ENCODE data around the gene APBB1IP.
A peak's percentile ranks its signal among the peaks of the same experiment; 100 is the strongest.
"Not testable (repeated sequence)": the region's sequence is repeated elsewhere in the genome, so short reads cannot be mapped to it uniquely, and the experiment has no call there.

APBB1IP gene

GRCh38 chr10:26437637-26438461 lies at the start of gene APBB1IP:
Gene APBB1IP (plus strand): TSS chr10:26438341. CDS start chr10:26492327, 53,986 bp downstream.
- DNase-seq (ENCODE audit: low spot score): peak; percentile 55

- no peak for DNase-seq (ENCODE audit: low spot score)
Observed at GRCh38 chr10:26389533-26389932, 48.6 kb upstream of the APBB1IP start.

GRCh38 chr10:26391701-26392695 lies 46.1 kb upstream of the APBB1IP start:
- peak; percentile 2 for DNase-seq (ENCODE audit: low spot score)

GRCh38 chr10:26398353-26398752 lies 39.8 kb upstream of the APBB1IP start:
- not testable (repeated sequence) for DNase-seq (ENCODE audit: low spot score)

- DNase-seq (ENCODE audit: low spot score): peak; percentile 17
Observed at GRCh38 chr10:26407406-26407969, 30.7 kb upstream of the APBB1IP start.

- DNase-seq (ENCODE audit: low spot score): no peak
Observed at GRCh38 chr10:26408858-26409494, 29.2 kb upstream of the APBB1IP start.

GRCh38 chr10:26410356-26410755 lies 27.8 kb upstream of the APBB1IP start:
- no peak for DNase-seq (ENCODE audit: low spot score)

- no peak for DNase-seq (ENCODE audit: low spot score)
Observed at GRCh38 chr10:26412932-26413331, 25.2 kb upstream of the APBB1IP start.

- DNase-seq (ENCODE audit: low spot score): no peak
Observed at GRCh38 chr10:26413375-26413774, 24.8 kb upstream of the APBB1IP start.

- DNase-seq (ENCODE audit: low spot score): no peak
Observed at GRCh38 chr10:26417136-26417535, 21.0 kb upstream of the APBB1IP start.

GRCh38 chr10:26422977-26423376 lies 15.2 kb upstream of the APBB1IP start:
- DNase-seq (ENCODE audit: low spot score): no peak

GRCh38 chr10:26423722-26424121 lies 14.4 kb upstream of the APBB1IP start:
- DNase-seq (ENCODE audit: low spot score): no peak

- DNase-seq (ENCODE audit: low spot score): peak; percentile 70
Observed at GRCh38 chr10:26430641-26431163, 7.4 kb upstream of the APBB1IP start.

GRCh38 chr10:26432938-26433337 lies 5.2 kb upstream of the APBB1IP start:
- no peak for DNase-seq (ENCODE audit: low spot score)

- no peak for DNase-seq (ENCODE audit: low spot score)
Observed at GRCh38 chr10:26435852-26436251, 2.3 kb upstream of the APBB1IP start.

GRCh38 chr10:26436848-26437247 lies 1.3 kb upstream of the APBB1IP start:
- DNase-seq (ENCODE audit: low spot score): no peak

- peak; percentile 70 for DNase-seq (ENCODE audit: low spot score)
Observed at GRCh38 chr10:26438534-26439341, 597 bp downstream of the APBB1IP start.

- peak; percentile 22 for DNase-seq (ENCODE audit: low spot score)
Observed at GRCh38 chr10:26439406-26440087, 1.4 kb downstream of the APBB1IP start.

GRCh38 chr10:26440088-26440470 lies 1.9 kb downstream of the APBB1IP start:
- DNase-seq (ENCODE audit: low spot score): no peak

All from CD4-positive, alpha-beta T cell treated with Interleukin-2 at 100 ng/mL for 4 hours (primary cell).